ENCODE results near the gene KCNK4.

The KCNK4 gene

DNA sequence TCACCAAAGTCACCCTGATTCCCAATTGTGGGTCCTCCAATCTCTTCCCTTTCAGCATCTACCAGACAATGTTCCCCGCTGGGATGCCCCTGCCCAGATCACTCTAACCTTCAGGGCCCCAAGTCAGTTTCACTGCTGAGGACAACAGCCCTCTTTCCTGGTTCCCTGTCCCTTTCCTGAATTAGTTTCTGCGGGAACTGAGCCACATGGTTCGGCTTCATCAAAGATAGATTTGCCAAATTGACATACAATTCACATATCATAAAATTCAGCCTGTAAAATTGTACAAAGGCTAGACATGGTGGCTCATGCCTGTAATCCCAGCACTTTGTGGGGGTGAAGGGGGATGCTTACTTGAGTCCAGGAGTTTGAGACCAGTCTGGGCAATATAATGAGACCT, 36.9 kb downstream of the KCNK4 start:
- H3F3A ChIP-seq (ENCODE audit: control insufficient read depth, insufficient read depth) = peaks cover 7% of the 10 kb centered on the region; the same call in 1 of the 2 replicates
- no peaks in the 10 kb centered on the region for H4K20me1 ChIP-seq (ENCODE audit: control insufficient read depth, insufficient read depth, low read depth, low read length)
- no peak overlapping the region for H3K4me2 ChIP-seq (ENCODE audit: low read length)
- H3K36me3 ChIP-seq (ENCODE audit: control insufficient read depth, low read length) = peaks cover under 1% of the 10 kb centered on the region; the same call in 1 of the 2 replicates
- TF ChIP-seq EZH2phosphoT487 (IDR thresholded peaks at IDR 0.05; ENCODE audit: borderline replicate concordance, low read length) = no peak
- TF ChIP-seq, protein P1, sequence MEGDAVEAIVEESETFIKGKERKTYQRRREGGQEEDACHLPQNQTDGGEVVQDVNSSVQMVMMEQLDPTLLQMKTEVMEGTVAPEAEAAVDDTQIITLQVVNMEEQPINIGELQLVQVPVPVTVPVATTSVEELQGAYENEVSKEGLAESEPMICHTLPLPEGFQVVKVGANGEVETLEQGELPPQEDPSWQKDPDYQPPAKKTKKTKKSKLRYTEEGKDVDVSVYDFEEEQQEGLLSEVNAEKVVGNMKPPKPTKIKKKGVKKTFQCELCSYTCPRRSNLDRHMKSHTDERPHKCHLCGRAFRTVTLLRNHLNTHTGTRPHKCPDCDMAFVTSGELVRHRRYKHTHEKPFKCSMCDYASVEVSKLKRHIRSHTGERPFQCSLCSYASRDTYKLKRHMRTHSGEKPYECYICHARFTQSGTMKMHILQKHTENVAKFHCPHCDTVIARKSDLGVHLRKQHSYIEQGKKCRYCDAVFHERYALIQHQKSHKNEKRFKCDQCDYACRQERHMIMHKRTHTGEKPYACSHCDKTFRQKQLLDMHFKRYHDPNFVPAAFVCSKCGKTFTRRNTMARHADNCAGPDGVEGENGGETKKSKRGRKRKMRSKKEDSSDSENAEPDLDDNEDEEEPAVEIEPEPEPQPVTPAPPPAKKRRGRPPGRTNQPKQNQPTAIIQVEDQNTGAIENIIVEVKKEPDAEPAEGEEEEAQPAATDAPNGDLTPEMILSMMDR (IDR thresholded peaks at IDR 0.05; ENCODE audit: low read depth, low read length, poor library complexity, severe bottlenecking) = no peak
- no peaks in the 10 kb centered on the region for H3K9me2 ChIP-seq (replicated peaks; ENCODE audit: control insufficient read depth, low read length)
- no peaks in the 10 kb centered on the region for H3K9me3 ChIP-seq (ENCODE audit: control insufficient read depth, insufficient read depth, low read length)
- peaks cover 14% of the 10 kb centered on the region for H3K4me1 ChIP-seq (ENCODE audit: control insufficient read depth, low read length)
- no peaks in the 10 kb centered on the region for H3K27me3 ChIP-seq (ENCODE audit: control insufficient read depth, low read length)
- no peak overlapping the region for H3K27ac ChIP-seq (ENCODE audit: low read depth, low read length)
- H3K79me2 ChIP-seq (ENCODE audit: control insufficient read depth, low read length) = no peaks in the 10 kb centered on the region
- H3K4me3 ChIP-seq (ENCODE audit: low read length) = no peak overlapping the region

GRCh38 chr11:64330888-64331287, 39.8 kb downstream of the KCNK4 start:
- Histone ChIP-seq H3K36me3 (ENCODE audit: control insufficient read depth, low read length) (peaks cover 6% of the 10 kb centered on the region; the same call in 1 of the 2 replicates), H3K9me2 (replicated peaks; ENCODE audit: control insufficient read depth, low read length) (no peaks in the 10 kb centered on the region), H4K20me1 (ENCODE audit: control insufficient read depth, insufficient read depth, low read depth, low read length) (peaks cover 3% of the 10 kb centered on the region; the same call in 1 of the 2 replicates), H3F3A (ENCODE audit: control insufficient read depth, insufficient read depth) (peaks cover 11% of the 10 kb centered on the region), H3K4me3 (ENCODE audit: low read length) (no peak overlapping the region), H3K4me1 (ENCODE audit: control insufficient read depth, low read length) (peaks cover 27% of the 10 kb centered on the region), H3K79me2 (ENCODE audit: control insufficient read depth, low read length) (no peaks in the 10 kb centered on the region), H3K4me2 (ENCODE audit: low read length) (no peak overlapping the region), H3K27me3 (ENCODE audit: control insufficient read depth, low read length) (no peaks in the 10 kb centered on the region), H3K9me3 (ENCODE audit: control insufficient read depth, insufficient read depth, low read length) (no peaks in the 10 kb centered on the region), H3K27ac (ENCODE audit: low read depth, low read length) (no peak overlapping the region)
- TF ChIP-seq, protein P1 (IDR thresholded peaks at IDR 0.05; ENCODE audit: low read depth, low read length, poor library complexity, severe bottlenecking) = no peak
- TF ChIP-seq EZH2phosphoT487 (IDR thresholded peaks at IDR 0.05; ENCODE audit: borderline replicate concordance, low read length) = no peak

DNA sequence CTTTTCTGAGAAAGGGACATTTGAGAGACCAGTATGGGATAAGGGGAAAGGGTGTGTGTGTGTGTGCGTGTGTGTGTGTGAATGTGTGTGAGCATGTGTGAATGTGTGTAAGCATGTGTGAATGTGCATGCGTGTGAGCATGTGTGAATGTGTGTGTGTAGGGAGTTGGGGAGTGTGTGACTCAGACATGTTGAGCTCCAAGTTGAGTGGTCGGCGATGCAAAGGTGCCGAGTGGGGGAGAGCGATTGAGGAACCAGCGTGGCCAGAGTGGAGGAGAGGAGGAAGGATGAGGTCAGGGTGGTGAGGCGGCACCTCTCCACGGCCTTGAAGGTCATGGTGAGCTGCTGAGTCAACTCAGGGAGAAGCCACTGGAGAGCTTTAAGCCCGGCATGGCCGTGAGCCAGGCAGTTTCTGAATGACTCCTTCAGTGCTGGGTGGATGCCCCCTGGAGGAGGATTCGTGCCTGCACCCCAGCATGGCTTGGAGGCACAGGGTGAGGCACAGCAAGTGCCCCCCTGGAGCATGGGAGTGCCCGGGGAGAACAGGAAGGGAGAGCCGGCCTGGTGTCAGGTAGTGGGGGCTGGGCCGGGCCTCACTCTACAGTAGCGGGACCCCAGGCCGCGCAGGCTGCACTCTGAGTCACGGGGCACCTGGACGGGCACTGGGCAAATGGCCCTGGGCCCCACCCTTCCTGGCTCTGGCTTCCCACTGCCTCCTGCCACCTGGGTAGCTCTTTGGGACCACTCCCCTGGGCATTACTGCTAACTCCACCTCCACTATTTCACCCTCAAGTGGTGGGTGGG, 40.7 kb downstream of the KCNK4 start:
- no peaks in the 10 kb centered on the region for H3K9me3 ChIP-seq (ENCODE audit: control insufficient read depth, insufficient read depth, low read length)
- H3K9me2 ChIP-seq (replicated peaks; ENCODE audit: control insufficient read depth, low read length) = no peaks in the 10 kb centered on the region
- peaks cover 35% of the 10 kb centered on the region for H3K4me1 ChIP-seq (ENCODE audit: control insufficient read depth, low read length)
- no peak overlapping the region for H3K4me3 ChIP-seq (ENCODE audit: low read length)
- no peak overlapping the region for H3K27ac ChIP-seq (ENCODE audit: low read depth, low read length)
- H4K20me1 ChIP-seq (ENCODE audit: control insufficient read depth, insufficient read depth, low read depth, low read length) = peaks cover 3% of the 10 kb centered on the region; the same call in 1 of the 2 replicates
- H3F3A ChIP-seq (ENCODE audit: control insufficient read depth, insufficient read depth) = peaks cover 11% of the 10 kb centered on the region
- H3K4me2 ChIP-seq (ENCODE audit: low read length) = peak overlapping the region; percentile 48; the same call in 1 of the 2 replicates
- no peaks in the 10 kb centered on the region for H3K27me3 ChIP-seq (ENCODE audit: control insufficient read depth, low read length)
- no peak for TF ChIP-seq EZH2phosphoT487 (IDR thresholded peaks at IDR 0.05; ENCODE audit: borderline replicate concordance, low read length)
- TF ChIP-seq, protein P1 (IDR thresholded peaks at IDR 0.05; ENCODE audit: low read depth, low read length, poor library complexity, severe bottlenecking) = peak; percentile 70
- H3K79me2 ChIP-seq (ENCODE audit: control insufficient read depth, low read length) = no peaks in the 10 kb centered on the region
- H3K36me3 ChIP-seq (ENCODE audit: control insufficient read depth, low read length) = peaks cover 6% of the 10 kb centered on the region; the same call in 1 of the 2 replicates
